PC-3 (cell line): ENCODE measurements around the gene ZP1.

Experiments
- EZH2 ChIP-seq: fragments of 300-600 bp; sonication (generic); IDR thresholded peaks from one replicate; pipeline ENCODE4 v1.6.1; 2017; ENCODE audit warnings: antibody characterized with exemption, mild to moderate bottlenecking, low read length; ENCODE audit not compliant: unreplicated experiment
- TF ChIP-seq, protein P1 (sequence below): fragments of 300-600 bp; sonication (generic); conservative IDR thresholded peaks from 2 replicates; pipeline ENCODE4 v1.5.1; 2017; ENCODE audit warnings: antibody characterized with exemption, low read depth, mild to moderate bottlenecking, low read length

DNA sequence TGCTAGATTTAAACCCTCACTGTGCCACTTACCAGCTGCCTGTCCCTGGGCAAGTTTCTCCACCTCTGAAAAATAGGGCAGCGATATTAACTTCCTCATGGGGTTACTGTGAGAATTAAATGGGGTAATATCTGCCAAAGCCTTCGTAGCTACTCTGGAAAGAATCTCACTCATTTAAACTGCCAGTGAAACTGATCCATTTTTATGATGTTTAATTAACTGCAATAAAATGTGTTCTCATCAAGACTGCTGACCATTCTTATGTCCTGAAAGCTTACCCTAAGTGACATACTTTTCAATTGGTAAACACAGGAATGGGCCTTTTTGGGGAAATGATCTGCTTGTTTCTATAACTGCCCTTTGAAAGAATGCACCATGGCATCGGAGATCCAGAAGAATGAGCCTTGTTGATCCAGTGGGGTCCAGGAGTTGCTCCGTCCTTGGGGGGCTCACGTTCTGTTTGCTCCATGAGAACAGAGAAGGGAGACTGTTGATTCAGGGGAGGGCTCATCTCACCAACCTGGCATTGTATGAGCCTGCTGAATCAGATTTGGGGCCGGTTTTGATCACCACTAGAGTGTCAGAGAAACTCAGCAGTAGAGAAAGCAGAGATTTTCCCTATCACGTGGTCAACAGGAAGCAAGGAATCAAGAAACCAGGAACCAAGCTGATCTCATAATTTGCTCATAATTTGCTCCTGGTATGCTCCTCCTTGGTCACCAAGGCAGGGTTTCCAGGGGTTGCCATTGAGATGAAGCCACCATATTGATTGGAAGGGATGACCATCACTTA lies 32.4 kb upstream of the ZP1 start:
- TF ChIP-seq EZH2: no peak
- TF ChIP-seq, protein P1, sequence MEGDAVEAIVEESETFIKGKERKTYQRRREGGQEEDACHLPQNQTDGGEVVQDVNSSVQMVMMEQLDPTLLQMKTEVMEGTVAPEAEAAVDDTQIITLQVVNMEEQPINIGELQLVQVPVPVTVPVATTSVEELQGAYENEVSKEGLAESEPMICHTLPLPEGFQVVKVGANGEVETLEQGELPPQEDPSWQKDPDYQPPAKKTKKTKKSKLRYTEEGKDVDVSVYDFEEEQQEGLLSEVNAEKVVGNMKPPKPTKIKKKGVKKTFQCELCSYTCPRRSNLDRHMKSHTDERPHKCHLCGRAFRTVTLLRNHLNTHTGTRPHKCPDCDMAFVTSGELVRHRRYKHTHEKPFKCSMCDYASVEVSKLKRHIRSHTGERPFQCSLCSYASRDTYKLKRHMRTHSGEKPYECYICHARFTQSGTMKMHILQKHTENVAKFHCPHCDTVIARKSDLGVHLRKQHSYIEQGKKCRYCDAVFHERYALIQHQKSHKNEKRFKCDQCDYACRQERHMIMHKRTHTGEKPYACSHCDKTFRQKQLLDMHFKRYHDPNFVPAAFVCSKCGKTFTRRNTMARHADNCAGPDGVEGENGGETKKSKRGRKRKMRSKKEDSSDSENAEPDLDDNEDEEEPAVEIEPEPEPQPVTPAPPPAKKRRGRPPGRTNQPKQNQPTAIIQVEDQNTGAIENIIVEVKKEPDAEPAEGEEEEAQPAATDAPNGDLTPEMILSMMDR: no peak
